Hepatocyte (in vitro differentiated cells): ENCODE measurements around the gene GLI3. TPM values are rescaled to one million over a fixed set of nuclear protein-coding genes. Genes with fewer than 3 reads are reported as not detected.

Experiments used
- DNase-seq: peaks from one replicate; pipeline ENCODE4 v3.0.0-alpha.2; 2016; ENCODE audit warnings: low spot score
- H2AFZ ChIP-seq: fragments of 200-600 bp; sonication (generic); 2 replicates; pipeline ENCODE4 v1.6.0; 2016; ENCODE audit warnings: antibody characterized with exemption, mild to moderate bottlenecking
- H3K27ac ChIP-seq: fragments of 200-600 bp; sonication (generic); 2 replicates; pipeline ENCODE4 v1.5.1; 2016; ENCODE audit warnings: mild to moderate bottlenecking
- H3K27me3 ChIP-seq: fragments of 200-600 bp; sonication (generic); 2 replicates; pipeline ENCODE4 v1.6.1; 2016
- H3K36me3 ChIP-seq: fragments of 200-600 bp; sonication (generic); replicated peaks from 2 replicates; pipeline ENCODE4 v1.5.1; 2016; ENCODE audit warnings: low read depth; ENCODE audit not compliant: insufficient read depth
- H3K4me1 ChIP-seq: fragments of 200-600 bp; sonication (generic); 2 replicates; pipeline ENCODE4 v1.5.1; 2016; ENCODE audit warnings: mild to moderate bottlenecking, moderate library complexity; ENCODE audit not compliant: insufficient read depth
- H3K4me2 ChIP-seq: fragments of 200-600 bp; sonication (generic); 2 replicates; pipeline ENCODE4 v1.6.0; 2016
- H3K4me3 ChIP-seq: fragments of 200-600 bp; sonication (generic); 2 replicates; pipeline ENCODE4 v1.5.1; 2016; ENCODE audit warnings: mild to moderate bottlenecking
- H3K79me2 ChIP-seq: fragments of 200-600 bp; sonication (generic); 2 replicates; pipeline ENCODE4 v1.6.0; 2017; ENCODE audit warnings: mild to moderate bottlenecking
- H3K9me2 ChIP-seq: fragments of 200-600 bp; sonication (generic); replicated peaks from 2 replicates; pipeline ENCODE4 v1.6.0; 2017; ENCODE audit warnings: mild to moderate bottlenecking; ENCODE audit not compliant: insufficient read depth
- H3K9me3 ChIP-seq: fragments of 200-600 bp; sonication (generic); 2 replicates; pipeline ENCODE4 v1.5.1; 2016; ENCODE audit warnings: low read depth, mild to moderate bottlenecking
- H4K20me1 ChIP-seq: fragments of 200-600 bp; sonication (generic); 2 replicates; pipeline ENCODE4 v1.6.0; 2016; ENCODE audit warnings: mild to moderate bottlenecking; ENCODE audit not compliant: insufficient read depth, poor library complexity, severe bottlenecking
- EZH2 ChIP-seq: fragments of 200-600 bp; sonication (generic); IDR thresholded peaks from 2 replicates; pipeline ENCODE4 v1.6.1; 2016; ENCODE audit warnings: antibody characterized with exemption, mild to moderate bottlenecking, borderline replicate concordance
- EZH2phosphoT487 ChIP-seq: fragments of 200-600 bp; sonication (generic); IDR thresholded peaks from one replicate; pipeline ENCODE4 v1.6.1; 2018; ENCODE audit warnings: antibody characterized with exemption, mild to moderate bottlenecking, low read depth, moderate library complexity; ENCODE audit not compliant: unreplicated experiment, severe bottlenecking
- WGBS: methylation state at CpG from one replicate; pipeline ENCODE4 v1.1.6; 2016; ENCODE audit warnings: low lambda C conversion rate; ENCODE audit errors: missing lambda C conversion rate; 5-methylcytosine and 5-hydroxymethylcytosine counted together
- polyA plus RNA-seq: library from polyadenylated mRNA; unstranded; fragments of >200 nt; fragmentation: Nextera tagmentation; extraction: Ambion mirVana; gene quantifications from 2 replicates; pipeline ENCODE4 v1.2.1, GENCODE V29; 2016
- total RNA-seq: library from RNA; depleted of rRNA; stranded (reverse); fragments of >200 nt; gene quantifications from 2 replicates; pipeline ENCODE4 v1.2.3, GENCODE V29; 2014
- TF ChIP-seq, protein P1 (sequence below): fragments of 200-600 bp; sonication (generic); IDR thresholded peaks from 2 replicates; pipeline ENCODE4 v1.5.1; 2016; ENCODE audit warnings: antibody characterized with exemption, mild to moderate bottlenecking; ENCODE audit not compliant: poor library complexity

Gene GLI3
- total and polyA plus RNA-seq, 2 experiments from 2014 or later = 5.5 to 20.0 TPM

GRCh38 chr7:42264702-42265101 is 27.7 kb upstream of the GLI3 start:
- 93% methylated on average over 4 of the region's 4 CpGs for WGBS
- Histone ChIP-seq H4K20me1 (no peaks in the 10 kb centered on the region), H3K27ac (no peak overlapping the region), H2AFZ (no peak overlapping the region), H3K27me3 (peaks cover 7% of the 10 kb centered on the region), H3K9me2 (no peaks in the 10 kb centered on the region), H3K9me3 (no peaks in the 10 kb centered on the region), H3K4me2 (no peak overlapping the region), H3K4me1 (no peaks in the 10 kb centered on the region), H3K36me3 (no peaks in the 10 kb centered on the region), H3K79me2 (no peaks in the 10 kb centered on the region), H3K4me3 (no peak overlapping the region)
- DNase-seq = no peak
- no peak for TF ChIP-seq EZH2phosphoT487
- TF ChIP-seq, protein P1, sequence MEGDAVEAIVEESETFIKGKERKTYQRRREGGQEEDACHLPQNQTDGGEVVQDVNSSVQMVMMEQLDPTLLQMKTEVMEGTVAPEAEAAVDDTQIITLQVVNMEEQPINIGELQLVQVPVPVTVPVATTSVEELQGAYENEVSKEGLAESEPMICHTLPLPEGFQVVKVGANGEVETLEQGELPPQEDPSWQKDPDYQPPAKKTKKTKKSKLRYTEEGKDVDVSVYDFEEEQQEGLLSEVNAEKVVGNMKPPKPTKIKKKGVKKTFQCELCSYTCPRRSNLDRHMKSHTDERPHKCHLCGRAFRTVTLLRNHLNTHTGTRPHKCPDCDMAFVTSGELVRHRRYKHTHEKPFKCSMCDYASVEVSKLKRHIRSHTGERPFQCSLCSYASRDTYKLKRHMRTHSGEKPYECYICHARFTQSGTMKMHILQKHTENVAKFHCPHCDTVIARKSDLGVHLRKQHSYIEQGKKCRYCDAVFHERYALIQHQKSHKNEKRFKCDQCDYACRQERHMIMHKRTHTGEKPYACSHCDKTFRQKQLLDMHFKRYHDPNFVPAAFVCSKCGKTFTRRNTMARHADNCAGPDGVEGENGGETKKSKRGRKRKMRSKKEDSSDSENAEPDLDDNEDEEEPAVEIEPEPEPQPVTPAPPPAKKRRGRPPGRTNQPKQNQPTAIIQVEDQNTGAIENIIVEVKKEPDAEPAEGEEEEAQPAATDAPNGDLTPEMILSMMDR = no peak
- no peak for TF ChIP-seq EZH2

DNA sequence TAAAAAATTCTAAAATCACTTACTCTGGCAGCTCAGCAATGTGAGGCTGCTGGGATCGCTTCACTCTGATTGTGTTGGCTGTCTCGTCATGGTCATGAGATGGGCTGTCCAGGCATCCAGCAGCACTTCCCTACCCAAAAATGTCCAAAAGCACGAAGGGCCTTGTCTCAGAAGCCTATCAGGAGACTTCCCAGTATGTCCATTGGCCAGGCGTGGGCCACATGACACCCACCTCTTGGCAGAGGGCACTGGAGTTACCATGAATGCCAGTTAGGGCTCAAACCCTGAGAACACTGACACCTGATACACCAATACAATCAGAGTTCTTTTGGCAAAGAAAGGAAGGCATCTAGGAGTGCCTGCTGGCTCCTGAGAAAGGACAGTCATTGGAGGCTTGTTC is 27.0 kb upstream of the GLI3 start:
- no peak overlapping the region for H2AFZ ChIP-seq
- H3K36me3 ChIP-seq = no peaks in the 10 kb centered on the region
- no peaks in the 10 kb centered on the region for H3K4me1 ChIP-seq

GRCh38 chr7:42262964-42263363 is 26.0 kb upstream of the GLI3 start:
- peak; percentile 9 for DNase-seq
- Histone ChIP-seq H3K9me3 (no peaks in the 10 kb centered on the region), H3K4me2 (no peak overlapping the region), H4K20me1 (no peaks in the 10 kb centered on the region), H3K79me2 (no peaks in the 10 kb centered on the region), H3K27me3 (peaks cover 7% of the 10 kb centered on the region), H3K9me2 (no peaks in the 10 kb centered on the region), H3K4me3 (no peak overlapping the region), H3K36me3 (no peaks in the 10 kb centered on the region), H3K27ac (no peak overlapping the region), H3K4me1 (no peaks in the 10 kb centered on the region), H2AFZ (no peak overlapping the region)
- TF ChIP-seq, protein P1 = no peak
- TF ChIP-seq EZH2phosphoT487 (no peak), EZH2 (no peak)
- WGBS = 54% methylated on average over 7 of the region's 7 CpGs

More for the DNA sequence above, 27.0 kb upstream of the GLI3 start:
- Histone ChIP-seq H3K4me3 (no peak overlapping the region), H3K4me2 (no peak overlapping the region), H3K27ac (no peak overlapping the region), H3K79me2 (no peaks in the 10 kb centered on the region), H3K9me2 (no peaks in the 10 kb centered on the region), H3K9me3 (no peaks in the 10 kb centered on the region), H3K27me3 (peaks cover 7% of the 10 kb centered on the region), H4K20me1 (no peaks in the 10 kb centered on the region)
- WGBS = 94% methylated on average over 4 of the region's 4 CpGs
- no peak for DNase-seq
- TF ChIP-seq EZH2phosphoT487 = no peak
- no peak for TF ChIP-seq EZH2
- TF ChIP-seq, protein P1 = no peak

DNA sequence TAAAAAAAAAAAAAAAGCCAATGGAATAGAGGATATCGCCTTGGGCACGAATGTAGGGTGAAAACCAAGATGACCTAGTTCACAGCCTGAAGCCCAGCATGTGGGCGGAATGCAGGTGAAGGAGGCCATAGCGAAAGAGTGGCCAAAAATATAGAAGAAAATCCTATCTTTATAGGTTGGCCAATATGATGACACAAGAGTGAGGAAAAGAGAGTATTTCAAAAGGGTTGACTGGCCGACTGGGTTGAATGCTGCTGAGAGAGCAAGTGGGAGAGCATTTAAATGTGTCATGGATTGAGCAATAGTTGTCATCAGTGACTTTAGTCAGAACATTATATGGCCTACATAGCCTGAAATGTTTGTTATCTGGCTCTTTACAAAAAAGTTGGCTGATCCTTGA is 17.2 kb upstream of the GLI3 start:
- H2AFZ ChIP-seq = no peak overlapping the region
- H3K9me3 ChIP-seq = no peaks in the 10 kb centered on the region
- no peaks in the 10 kb centered on the region for H3K9me2 ChIP-seq
- H3K36me3 ChIP-seq = no peaks in the 10 kb centered on the region
- no peak overlapping the region for H3K27ac ChIP-seq
- DNase-seq = no peak
- H3K27me3 ChIP-seq = no peaks in the 10 kb centered on the region
- no peaks in the 10 kb centered on the region for H4K20me1 ChIP-seq
- no peaks in the 10 kb centered on the region for H3K4me1 ChIP-seq
- 90% methylated on average over 5 of the region's 5 CpGs for WGBS
- TF ChIP-seq EZH2phosphoT487 (no peak), EZH2 (no peak)
- TF ChIP-seq, protein P1 = no peak
- no peaks in the 10 kb centered on the region for H3K79me2 ChIP-seq
- no peak overlapping the region for H3K4me3 ChIP-seq
- H3K4me2 ChIP-seq = no peak overlapping the region
